Central memory CD4-positive, alpha-beta T cell (primary cell): ENCODE data around the gene PDPR.
"Not testable (repeated sequence)": the region's sequence is repeated elsewhere in the genome, so short reads cannot be mapped to it uniquely, and the experiment has no call there.

Experiments
- DNase-seq: peaks from one replicate; pipeline ENCODE4 v3.0.0; 2022

PDPR gene

DNA sequence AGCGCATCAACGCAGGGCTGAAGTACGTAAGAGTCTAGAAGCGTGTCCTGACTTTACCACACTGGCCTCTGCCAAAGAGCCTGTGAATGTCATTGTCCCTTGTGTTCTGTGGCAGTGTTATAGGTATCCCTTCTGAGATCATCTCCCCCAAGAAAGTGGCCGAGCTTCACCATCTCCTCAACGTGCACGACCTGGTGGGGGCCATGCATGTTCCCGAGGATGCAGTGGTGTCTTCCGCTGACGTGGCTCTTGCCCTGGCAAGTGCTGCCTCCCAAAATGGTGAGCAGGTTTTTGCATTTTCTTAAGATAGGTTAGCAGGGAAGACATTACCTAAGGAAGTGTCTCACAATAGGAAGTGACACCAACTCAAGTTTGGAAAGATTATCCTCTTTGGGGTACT is 14.7 kb downstream of the PDPR start:
- not testable (repeated sequence) for DNase-seq

- not testable (repeated sequence) for DNase-seq
Measured at GRCh38 chr16:70135796-70136195, 21.7 kb downstream of the PDPR start.

- DNase-seq = not testable (repeated sequence)
Measured at GRCh38 chr16:70136595-70136994, 22.5 kb downstream of the PDPR start.

DNA sequence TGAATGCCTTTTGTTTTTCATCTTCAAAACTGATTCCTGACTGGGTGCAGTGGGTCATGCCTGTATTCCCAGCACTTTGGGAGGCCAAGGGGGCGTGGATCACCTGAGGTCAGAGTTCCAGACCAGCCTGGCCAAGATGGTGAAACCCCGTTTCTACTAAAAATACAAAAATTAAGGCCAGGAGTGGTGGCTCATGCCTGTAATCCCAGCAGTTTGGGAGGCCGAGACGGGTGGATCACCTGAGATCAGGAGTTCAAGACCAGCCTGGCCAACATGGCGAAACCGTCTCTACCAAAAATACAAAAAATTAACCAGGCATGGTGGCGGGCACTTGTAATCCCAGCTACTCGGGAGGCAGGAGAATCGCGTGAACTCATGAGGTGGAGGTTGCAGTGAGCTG is 28.6 kb downstream of the PDPR start:
- DNase-seq = not testable (repeated sequence)

- DNase-seq = not testable (repeated sequence)
Measured at GRCh38 chr16:70143231-70143895, 29.2 kb downstream of the PDPR start.

DNA sequence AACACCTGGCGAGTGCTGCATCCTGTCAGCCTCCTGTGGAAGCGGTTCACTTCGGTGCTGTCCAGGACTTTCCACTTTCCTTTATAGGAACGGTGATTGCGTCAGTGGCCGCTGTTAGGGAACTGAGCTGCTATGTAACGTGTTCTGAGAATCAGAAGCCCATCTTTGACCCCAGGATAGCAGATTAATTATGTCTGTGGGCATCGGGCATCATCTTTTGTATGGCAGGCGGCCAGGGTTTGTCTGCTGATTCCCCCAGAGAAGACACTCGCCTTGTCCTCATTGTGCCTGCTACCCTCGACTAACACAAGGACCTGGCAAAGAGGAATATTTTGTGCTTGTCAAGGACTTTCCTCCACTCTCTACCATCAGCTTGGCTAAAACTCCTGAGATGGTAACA is 33.7 kb downstream of the PDPR start:
- not testable (repeated sequence) for DNase-seq

GRCh38 chr16:70148453-70148852 is 34.3 kb downstream of the PDPR start:
- not testable (repeated sequence) for DNase-seq

GRCh38 chr16:70149296-70149695 is 35.2 kb downstream of the PDPR start:
- not testable (repeated sequence) for DNase-seq

DNA sequence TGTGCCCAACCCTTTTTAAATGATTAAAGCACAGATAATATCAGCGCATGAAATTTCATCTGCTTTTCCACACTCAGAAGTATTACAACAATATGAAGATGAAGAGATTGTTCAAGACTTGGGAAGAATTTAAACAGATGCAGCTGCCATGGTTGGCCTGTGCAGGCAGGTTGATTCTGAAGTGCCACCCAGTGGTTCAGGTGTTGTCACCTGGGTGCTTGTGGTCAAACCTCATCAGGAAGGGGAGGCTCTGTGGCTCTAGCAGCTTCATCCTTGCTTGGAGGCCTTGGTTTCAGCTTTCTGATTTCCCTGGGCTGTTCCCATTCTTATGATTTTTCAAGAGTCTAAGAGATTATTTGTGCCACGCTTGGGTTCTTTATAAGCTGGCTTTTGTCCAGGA is 37.3 kb downstream of the PDPR start:
- DNase-seq = no peak

DNA sequence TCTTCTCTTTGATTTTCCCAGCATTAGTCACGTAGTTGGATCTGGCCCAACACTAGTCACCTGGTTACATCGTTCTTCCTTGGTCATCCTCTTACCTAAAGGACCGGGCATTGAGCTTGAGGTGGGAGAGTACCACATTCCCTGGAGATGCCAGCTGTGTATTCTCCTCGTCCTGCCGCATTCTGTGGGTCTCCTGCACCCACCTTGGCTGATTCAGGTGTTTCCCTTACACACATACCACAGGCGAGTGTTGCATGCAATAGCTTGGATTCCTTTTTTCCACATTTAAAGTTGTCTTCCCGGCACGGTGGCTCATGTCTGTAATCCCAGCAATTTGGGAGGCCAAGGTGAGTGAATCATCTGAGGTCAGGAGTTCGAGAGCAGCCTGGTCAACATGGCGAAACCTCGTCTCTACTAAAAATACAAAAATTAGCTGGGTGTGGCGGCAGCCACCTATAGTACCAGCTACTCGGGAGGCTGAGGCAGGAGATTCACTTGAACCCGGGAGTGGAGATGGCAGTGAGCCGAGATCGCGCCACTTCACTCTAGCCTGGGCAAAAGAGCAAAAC is 37.9 kb downstream of the PDPR start:
- no peak for DNase-seq

GRCh38 chr16:70152578-70153302 is 38.6 kb downstream of the PDPR start:
- no peak for DNase-seq

GRCh38 chr16:70154736-70155135 is 40.6 kb downstream of the PDPR start:
- not testable (repeated sequence) for DNase-seq

GRCh38 chr16:70156207-70156978 is 42.3 kb downstream of the PDPR start:
- DNase-seq = no peak

DNA sequence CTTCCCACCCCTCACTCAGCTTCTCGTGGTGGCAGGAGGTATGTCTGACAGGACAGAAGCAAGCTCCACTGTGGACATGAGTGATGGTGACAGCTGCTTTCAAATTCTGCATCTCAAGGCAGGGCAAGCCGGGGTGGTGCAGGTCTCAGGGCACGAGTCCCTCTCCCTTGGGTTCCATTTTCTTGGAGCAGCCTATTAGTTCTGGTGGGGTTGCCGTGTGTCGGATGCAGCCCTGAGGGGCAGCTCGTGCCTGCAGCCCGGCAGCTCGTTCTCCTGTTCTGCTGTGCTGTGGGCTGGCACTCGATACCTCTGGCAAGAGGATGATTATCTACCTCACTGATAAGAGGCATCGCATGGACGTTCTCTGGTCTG is 43.0 kb downstream of the PDPR start:
- no peak for DNase-seq

GRCh38 chr16:70157477-70158260 is 43.5 kb downstream of the PDPR start:
- no peak for DNase-seq

DNA sequence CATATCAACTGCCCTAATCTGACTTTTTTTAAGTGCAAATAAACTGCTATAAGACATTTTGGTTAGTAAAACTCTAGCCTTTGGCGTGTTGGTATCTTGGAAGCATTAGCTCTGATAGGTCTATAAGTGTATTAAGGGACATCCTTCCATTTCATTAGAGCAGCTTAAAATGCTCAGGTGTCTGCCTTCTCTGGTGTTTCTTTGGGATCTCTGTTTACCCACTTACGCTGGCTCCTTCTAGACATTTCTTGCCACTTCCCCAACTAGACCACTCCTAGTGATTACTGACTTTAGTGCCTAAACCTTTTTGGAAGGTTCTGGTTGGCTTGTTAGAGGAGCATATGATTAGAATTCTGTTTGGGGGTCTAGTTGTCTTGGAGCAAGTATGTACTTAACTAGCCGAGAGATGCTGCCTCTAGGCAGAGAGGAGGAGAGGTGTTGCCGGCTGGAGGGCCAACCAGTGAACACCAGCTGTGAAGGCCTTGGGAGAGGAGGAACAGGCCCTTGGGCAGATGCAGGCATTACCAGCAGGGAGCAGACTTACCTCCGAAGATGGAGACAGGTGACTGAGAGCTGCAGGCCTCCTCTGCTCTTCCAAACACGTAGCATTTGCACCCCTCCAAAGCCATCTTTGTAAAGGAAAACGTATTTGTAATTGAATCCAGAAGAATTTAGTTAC is 44.3 kb downstream of the PDPR start:
- no peak for DNase-seq

GRCh38 chr16:70159355-70160348 is 45.5 kb downstream of the PDPR start:
- no peak for DNase-seq

DNA sequence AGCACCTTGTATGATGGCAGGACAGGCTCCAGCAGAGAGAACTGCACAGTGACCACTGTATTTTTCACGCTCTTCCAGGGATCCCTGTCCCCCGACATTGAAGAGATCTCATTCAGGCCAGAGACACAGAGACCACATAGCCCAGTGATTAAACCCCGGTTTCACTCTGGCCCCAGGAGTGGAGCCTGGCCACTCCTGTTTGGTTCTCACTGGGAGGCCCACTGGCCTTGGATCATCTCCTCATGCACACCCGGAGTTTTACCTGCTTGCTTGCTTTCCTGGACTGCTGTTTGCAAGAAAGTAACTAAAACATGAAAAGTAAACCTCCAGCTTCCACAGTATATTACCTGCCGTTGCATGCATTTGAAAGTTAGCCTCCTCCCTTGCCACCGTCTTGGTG is 46.3 kb downstream of the PDPR start:
- DNase-seq = no peak

- DNase-seq = no peak
Measured at GRCh38 chr16:70160821-70161220, 46.7 kb downstream of the PDPR start.

GRCh38 chr16:70161350-70161749 is 47.2 kb downstream of the PDPR start:
- DNase-seq = no peak

GRCh38 chr16:70162041-70162451 is 47.9 kb downstream of the PDPR start:
- DNase-seq = no peak
